Gastroesophageal sphincter (tissue), 4 donors: ENCODE measurements around the gene ATXN2. TPM values are rescaled to one million over a fixed set of nuclear protein-coding genes. Genes with fewer than 3 reads are reported as not detected.
"Not testable (repeated sequence)": the region's sequence is repeated elsewhere in the genome, so short reads cannot be mapped to it uniquely, and the experiment has no call there.

Source experiments
- ATAC-seq: fragments of 150-250 bp; one replicate; pipeline ENCODE4 v1.9.1; 2016; ENCODE audit warnings: mild to moderate bottlenecking, moderate library complexity
- H3K27ac ChIP-seq, 4 donors: fragments of 200-600 bp; sonication (generic) in 3 of 4; 1 replicate in 3 of 4; 2 replicates in 1 of 4; pipeline ENCODE4 v1.5.1; 2016 to 2019
- H3K27me3 ChIP-seq: fragments of 200-600 bp; sonication (generic); one replicate; pipeline ENCODE4 v1.5.1; 2019
- H3K36me3 ChIP-seq, 2 donors: fragments of 200-600 bp; sonication (generic); one replicate each; pipeline ENCODE4 v1.5.1; 2019; ENCODE audit warnings: control low read depth in 1 of 2
- H3K4me1 ChIP-seq, 3 donors: fragments of 200-600 bp; sonication (generic); 1 replicate in 2 of 3; 2 replicates in 1 of 3; pipeline ENCODE4 v1.5.1; 2016 to 2019; ENCODE audit warnings: control low read depth in 2 of 3
- H3K4me3 ChIP-seq, 2 donors: fragments of 200-600 bp; sonication (generic); one replicate each; pipeline ENCODE4 v1.5.1; 2019; ENCODE audit warnings: mild to moderate bottlenecking in 1 of 2, moderate library complexity in 1 of 2
- H3K9me3 ChIP-seq, 3 donors: fragments of 200-600 bp; sonication (generic); one replicate each; pipeline ENCODE4 v1.5.1; 2017 to 2019; ENCODE audit warnings: control low read depth in 2 of 3
- CTCF ChIP-seq, 4 experiments: fragments of 200-600 bp in 2 of 4; fragments of 450-650 bp in 2 of 4; sonication (generic) in 1 of 4; IDR thresholded peaks; one replicate each; pipeline ENCODE4 v1.5.1; 2017 to 2019; ENCODE audit warnings: antibody characterized with exemption in 4 of 4, mild to moderate bottlenecking in 2 of 4, moderate library complexity in 2 of 4
- EP300 ChIP-seq: sonication (generic); formaldehyde crosslinking; IDR thresholded peaks from one replicate; pipeline ENCODE4 v1.6.1; 2017; ENCODE audit warnings: antibody characterized with exemption, mild to moderate bottlenecking
- POLR2A ChIP-seq, 2 donors: fragments of 450-650 bp; IDR thresholded peaks; one replicate each; pipeline ENCODE4 v1.6.1; 2017; ENCODE audit warnings: antibody characterized with exemption in 2 of 2, mild to moderate bottlenecking in 2 of 2, moderate library complexity in 1 of 2
- POLR2AphosphoS5 ChIP-seq: sonication (generic); formaldehyde crosslinking; IDR thresholded peaks from one replicate; pipeline ENCODE4 v1.6.1; 2017; ENCODE audit warnings: antibody characterized with exemption
- WGBS, 2 donors: methylation state at CpG; one replicate each; pipeline ENCODE4 v1.1.5; 2018; ENCODE audit warnings: low coverage in 1 of 2; 5-methylcytosine and 5-hydroxymethylcytosine counted together
- total RNA-seq, 4 donors: library from RNA; depleted of rRNA; stranded (reverse); fragments of >200 nt; gene quantifications; one replicate each; pipeline ENCODE4 v1.1.0, GENCODE V29; 2016

The ATXN2 gene
- total RNA-seq, 4 donors from 2014 or later: 40.9 to 93.4 (median 50.1) TPM

GRCh38 chr12:111556676-111557075, 42.4 kb downstream of the ATXN2 start:
- peak overlapping the region in 3 of 4 donors; percentile 13 to 25 (median 22) for H3K27ac ChIP-seq
- ATAC-seq: no peak
- H3K36me3 ChIP-seq: peaks cover 0 to 7% of the 10 kb centered on the region in 2 donors
- WGBS, 2 donors: 31 to 53% methylated on average over 2 to 5 of the region's 6 CpGs
- H3K27me3 ChIP-seq: no peaks in the 10 kb centered on the region
- H3K4me1 ChIP-seq: peaks cover 4 to 58% (median 8%) of the 10 kb centered on the region in 3 donors
- TF ChIP-seq EP300: no peak
- TF ChIP-seq CTCF (IDR thresholded peaks at IDR 0.05): no peak
- TF ChIP-seq POLR2A (IDR thresholded peaks at IDR 0.05): no peak
- TF ChIP-seq POLR2AphosphoS5: no peak
- H3K4me3 ChIP-seq: no peak overlapping the region
- no peaks in the 10 kb centered on the region for H3K9me3 ChIP-seq

- not testable (repeated sequence) for H3K9me3 ChIP-seq, H3K27ac ChIP-seq
- 78 to 96% methylated on average over 3 of the region's 3 CpGs for WGBS, 2 donors
These were observed 43.8 kb downstream of the ATXN2 start for GRCh38 chr12:111555313-111555712.

DNA sequence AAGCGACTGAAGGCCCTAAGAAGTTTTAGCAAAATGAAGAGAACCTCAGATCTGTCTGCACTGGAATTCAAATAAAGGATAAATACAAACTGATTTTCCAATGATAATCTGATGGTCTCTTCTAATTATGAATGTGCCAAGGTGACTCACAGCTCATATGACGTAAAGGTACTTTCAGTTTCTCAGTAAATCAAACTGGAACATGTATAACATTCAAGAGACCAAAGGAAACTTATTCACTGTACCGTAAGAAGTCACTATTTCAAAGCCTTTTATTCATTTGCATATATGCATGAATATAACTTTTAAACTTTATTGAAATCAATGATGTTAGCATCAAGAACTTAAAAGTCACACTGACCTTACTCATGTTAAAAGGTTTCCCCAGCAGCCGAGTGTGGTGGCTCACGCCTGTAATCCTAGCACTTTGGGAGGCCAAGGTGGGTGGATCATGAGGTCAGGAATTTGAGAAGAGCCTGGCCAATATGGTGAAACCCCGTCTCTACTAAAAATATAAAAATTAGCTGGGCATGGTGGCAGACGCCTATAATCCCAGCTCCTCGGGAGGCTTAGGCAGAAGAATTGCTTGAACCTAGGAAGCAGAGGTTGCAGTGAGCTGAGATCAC, 52.2 kb downstream of the ATXN2 start:
- TF ChIP-seq POLR2A (IDR thresholded peaks at IDR 0.05) (no peak), EP300 (no peak), POLR2AphosphoS5 (no peak), CTCF (IDR thresholded peaks at IDR 0.05) (no peak)
- Histone ChIP-seq H3K9me3 (no peaks in the 10 kb centered on the region), H3K4me1 (peaks cover 0 to 8% (median 0%) of the 10 kb centered on the region in 3 donors), H3K4me3 (no peak overlapping the region), H3K27ac (no peak overlapping the region), H3K36me3 (peaks cover 3 to 75% of the 10 kb centered on the region in 2 donors), H3K27me3 (no peaks in the 10 kb centered on the region)
- no peak for ATAC-seq
- WGBS, 2 donors: 80 to 81% methylated on average over 4 to 5 of the region's 8 CpGs

More at GRCh38 chr12:111555313-111555712, 43.8 kb downstream of the ATXN2 start:
- not testable (repeated sequence) for ATAC-seq, H3K4me3 ChIP-seq, H3K27me3 ChIP-seq
- peaks cover 3 to 20% of the 10 kb centered on the region in 2 donors for H3K36me3 ChIP-seq
- H3K4me1 ChIP-seq: peaks cover 4 to 49% (median 8%) of the 10 kb centered on the region in 3 donors

GRCh38 chr12:111546171-111546570, 52.9 kb downstream of the ATXN2 start:
- 79 to 100% methylated on average over 1 to 2 of the region's 2 CpGs for WGBS, 2 donors
- Histone ChIP-seq H3K9me3 (no peaks in the 10 kb centered on the region), H3K4me3 (no peak overlapping the region), H3K27me3 (no peaks in the 10 kb centered on the region), H3K27ac (no peak overlapping the region), H3K4me1 (peaks cover 0 to 8% (median 0%) of the 10 kb centered on the region in 3 donors), H3K36me3 (peaks cover 3 to 75% of the 10 kb centered on the region in 2 donors)
- TF ChIP-seq POLR2A (IDR thresholded peaks at IDR 0.05) (no peak), EP300 (no peak), POLR2AphosphoS5 (no peak), CTCF (IDR thresholded peaks at IDR 0.05) (no peak)
- no peak for ATAC-seq

DNA sequence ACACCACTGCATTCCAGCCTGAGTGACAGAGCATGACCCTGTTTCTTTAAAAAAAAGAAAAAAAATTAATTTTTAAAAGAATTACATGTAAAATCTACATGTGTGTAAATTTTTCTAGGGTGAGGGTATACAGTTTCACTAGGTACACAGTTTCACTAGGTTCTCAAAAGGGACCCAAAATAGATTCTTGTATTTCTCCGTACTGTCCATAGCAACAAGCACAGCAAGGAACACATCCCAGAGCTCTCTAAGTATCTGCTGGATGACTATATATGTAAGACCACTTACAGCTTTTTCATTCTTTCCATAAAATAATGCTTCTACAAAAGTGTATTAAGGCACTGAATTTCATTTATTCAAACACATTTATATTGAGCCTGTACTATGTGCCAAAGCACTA, 55.1 kb downstream of the ATXN2 start:
- TF ChIP-seq POLR2A (IDR thresholded peaks at IDR 0.05) (no peak), EP300 (no peak), CTCF (IDR thresholded peaks at IDR 0.05) (no peak), POLR2AphosphoS5 (no peak)
- no peak for ATAC-seq
- Histone ChIP-seq H3K9me3 (no peaks in the 10 kb centered on the region), H3K4me3 (no peak overlapping the region), H3K4me1 (no peaks in the 10 kb centered on the region), H3K36me3 (peaks cover 0 to 61% of the 10 kb centered on the region in 2 donors), H3K27me3 (no peaks in the 10 kb centered on the region), H3K27ac (no peak overlapping the region)
- 70 to 83% methylated on average over 1 of the region's 1 CpG for WGBS, 2 donors
